Endothelial cell (in vitro differentiated cells): ENCODE results near the gene PARK7. TPM values are rescaled to one million over a fixed set of nuclear protein-coding genes. Genes with fewer than 3 reads are reported as not detected.
"Not testable (repeated sequence)": the region's sequence is repeated elsewhere in the genome, so short reads cannot be mapped to it uniquely, and the experiment has no call there.

Source experiments
- DNase-seq: peaks from one replicate; pipeline ENCODE4 v3.0.0; 2021; ENCODE audit warnings: low spot score
- H3K27ac Mint-ChIP-seq: one replicate; pipeline ENCODE4 v1.8.0; 2021; ENCODE audit warnings: mixed read lengths, inconsistent platforms; ENCODE audit not compliant: unreplicated experiment
- H3K27me3 Mint-ChIP-seq: one replicate; pipeline ENCODE4 v1.8.0; 2021; ENCODE audit warnings: mild to moderate bottlenecking, moderate library complexity, mixed read lengths, inconsistent platforms; ENCODE audit not compliant: unreplicated experiment
- H3K36me3 Mint-ChIP-seq: one replicate; pipeline ENCODE4 v1.8.0; 2021; ENCODE audit warnings: mild to moderate bottlenecking, low read depth, mixed read lengths, inconsistent platforms; ENCODE audit not compliant: unreplicated experiment
- H3K4me1 Mint-ChIP-seq: one replicate; pipeline ENCODE4 v1.8.0; 2021; ENCODE audit warnings: mild to moderate bottlenecking, mixed read lengths, inconsistent platforms; ENCODE audit not compliant: unreplicated experiment
- H3K4me3 Mint-ChIP-seq: one replicate; pipeline ENCODE4 v1.8.0; 2021; ENCODE audit warnings: mild to moderate bottlenecking, mixed read lengths, inconsistent platforms; ENCODE audit not compliant: unreplicated experiment
- H3K9me3 Mint-ChIP-seq: one replicate; pipeline ENCODE4 v1.8.0; 2021; ENCODE audit warnings: mixed read lengths, inconsistent platforms; ENCODE audit not compliant: unreplicated experiment
- total RNA-seq: library from RNA; stranded (reverse); fragmentation: NEBNext Ultra II Directional; extraction: Animal tissue kit (Norgen Biotek cat#: 25700); gene quantifications from one replicate; pipeline ENCODE4 v1.2.1, GENCODE V29; 2021; ENCODE audit not compliant: unreplicated experiment
- TF ChIP-seq, protein P1 (sequence below): fragments of 200-600 bp; sonication (generic); IDR thresholded peaks from one replicate; pipeline ENCODE4 v1.5.0; 2021; ENCODE audit warnings: antibody characterized with exemption; ENCODE audit not compliant: unreplicated experiment

Gene PARK7
- total RNA-seq, 1 donor from 2014 or later = 223 TPM

- Mint-ChIP-seq H3K36me3 (peaks cover 8% of the 10 kb centered on the region), H3K4me3 (peak overlapping the region; percentile 94), H3K4me1 (peaks cover 20% of the 10 kb centered on the region), H3K27me3 (no peaks in the 10 kb centered on the region), H3K27ac (no peak overlapping the region), H3K9me3 (no peaks in the 10 kb centered on the region)
- TF ChIP-seq, protein P1, sequence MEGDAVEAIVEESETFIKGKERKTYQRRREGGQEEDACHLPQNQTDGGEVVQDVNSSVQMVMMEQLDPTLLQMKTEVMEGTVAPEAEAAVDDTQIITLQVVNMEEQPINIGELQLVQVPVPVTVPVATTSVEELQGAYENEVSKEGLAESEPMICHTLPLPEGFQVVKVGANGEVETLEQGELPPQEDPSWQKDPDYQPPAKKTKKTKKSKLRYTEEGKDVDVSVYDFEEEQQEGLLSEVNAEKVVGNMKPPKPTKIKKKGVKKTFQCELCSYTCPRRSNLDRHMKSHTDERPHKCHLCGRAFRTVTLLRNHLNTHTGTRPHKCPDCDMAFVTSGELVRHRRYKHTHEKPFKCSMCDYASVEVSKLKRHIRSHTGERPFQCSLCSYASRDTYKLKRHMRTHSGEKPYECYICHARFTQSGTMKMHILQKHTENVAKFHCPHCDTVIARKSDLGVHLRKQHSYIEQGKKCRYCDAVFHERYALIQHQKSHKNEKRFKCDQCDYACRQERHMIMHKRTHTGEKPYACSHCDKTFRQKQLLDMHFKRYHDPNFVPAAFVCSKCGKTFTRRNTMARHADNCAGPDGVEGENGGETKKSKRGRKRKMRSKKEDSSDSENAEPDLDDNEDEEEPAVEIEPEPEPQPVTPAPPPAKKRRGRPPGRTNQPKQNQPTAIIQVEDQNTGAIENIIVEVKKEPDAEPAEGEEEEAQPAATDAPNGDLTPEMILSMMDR = no peak
- no peak for DNase-seq
Observed at GRCh38 chr1:7962636-7963377, 1.3 kb downstream of the PARK7 start.

- not testable (repeated sequence) for H3K27ac Mint-ChIP-seq, H3K27me3 Mint-ChIP-seq, H3K36me3 Mint-ChIP-seq, DNase-seq, H3K4me3 Mint-ChIP-seq, H3K9me3 Mint-ChIP-seq
- peaks cover 20% of the 10 kb centered on the region for H3K4me1 Mint-ChIP-seq
Observed at GRCh38 chr1:7963378-7963730, 1.8 kb downstream of the PARK7 start.

DNA sequence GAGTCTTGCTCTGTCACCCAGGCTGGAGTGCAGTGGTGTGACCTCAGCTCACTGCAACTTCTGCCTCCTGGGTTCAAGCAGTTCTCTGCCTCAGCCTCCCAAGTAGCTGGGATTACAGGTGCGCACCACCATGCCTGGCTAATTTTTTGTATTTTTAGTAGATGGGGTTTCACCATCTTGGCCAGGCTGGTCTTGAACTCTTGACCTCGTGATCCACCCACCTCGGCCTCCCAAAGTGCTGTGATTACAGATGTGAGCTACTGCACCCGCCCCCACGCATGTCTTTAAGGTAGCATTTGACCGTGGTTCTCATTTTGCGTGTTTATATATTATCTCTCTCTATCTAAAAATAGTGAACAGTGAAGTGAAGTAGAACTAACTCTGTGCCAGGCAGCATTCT lies 2.3 kb downstream of the PARK7 start:
- DNase-seq, H3K4me3 Mint-ChIP-seq, H3K36me3 Mint-ChIP-seq, H3K27ac Mint-ChIP-seq, H3K9me3 Mint-ChIP-seq, H3K27me3 Mint-ChIP-seq: not testable (repeated sequence)
- H3K4me1 Mint-ChIP-seq = peaks cover 20% of the 10 kb centered on the region

DNA sequence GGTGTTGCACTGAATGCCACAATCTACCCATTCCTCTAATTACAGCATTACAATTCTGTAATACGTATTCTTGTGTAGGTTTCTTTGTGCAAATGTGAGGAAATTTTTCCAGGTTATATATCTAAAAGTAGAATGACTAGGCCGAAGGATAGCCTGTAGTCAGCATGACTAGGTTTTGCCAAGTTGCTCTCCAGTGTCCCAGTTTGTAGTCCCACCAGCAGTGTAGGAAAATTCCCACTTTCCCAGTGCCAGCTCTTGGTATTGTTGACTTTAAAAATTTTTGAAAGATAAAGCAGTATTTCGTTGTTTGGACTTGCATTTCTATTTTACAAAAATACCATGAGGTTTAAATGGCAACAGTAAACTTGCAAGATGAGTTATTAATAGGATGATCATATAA lies 3.0 kb downstream of the PARK7 start:
- peaks cover 14% of the 10 kb centered on the region for H3K36me3 Mint-ChIP-seq
- no peak overlapping the region for H3K27ac Mint-ChIP-seq
- no peak overlapping the region for H3K4me3 Mint-ChIP-seq
- no peak for DNase-seq
- H3K4me1 Mint-ChIP-seq = peaks cover 20% of the 10 kb centered on the region
- no peaks in the 10 kb centered on the region for H3K9me3 Mint-ChIP-seq
- TF ChIP-seq, protein P1 = no peak
- no peaks in the 10 kb centered on the region for H3K27me3 Mint-ChIP-seq

DNA sequence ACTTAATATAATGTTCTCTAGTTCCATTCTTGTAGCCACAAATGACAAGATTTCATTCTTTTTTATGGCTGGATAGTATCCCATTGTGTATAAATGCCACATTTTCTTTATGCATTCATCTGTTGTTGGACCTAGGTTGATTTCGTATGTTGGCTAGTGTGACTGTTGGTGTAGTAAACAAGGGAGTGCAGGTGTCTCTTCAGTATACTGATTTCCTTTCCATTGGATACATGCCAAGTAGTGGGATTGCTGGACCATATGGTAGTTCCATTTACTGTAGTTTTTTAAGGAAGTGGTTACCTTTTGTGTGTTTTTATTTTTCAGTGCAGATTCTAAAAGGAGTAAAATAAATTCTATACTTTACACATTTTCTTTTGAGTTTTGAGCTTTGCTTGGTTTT lies 5.7 kb downstream of the PARK7 start:
- no peak for DNase-seq
- peaks cover 30% of the 10 kb centered on the region for H3K36me3 Mint-ChIP-seq
- peaks cover 5% of the 10 kb centered on the region for H3K4me1 Mint-ChIP-seq
- H3K27ac Mint-ChIP-seq = no peak overlapping the region
- no peaks in the 10 kb centered on the region for H3K9me3 Mint-ChIP-seq
- TF ChIP-seq, protein P1 = no peak
- no peak overlapping the region for H3K4me3 Mint-ChIP-seq
- no peaks in the 10 kb centered on the region for H3K27me3 Mint-ChIP-seq

DNA sequence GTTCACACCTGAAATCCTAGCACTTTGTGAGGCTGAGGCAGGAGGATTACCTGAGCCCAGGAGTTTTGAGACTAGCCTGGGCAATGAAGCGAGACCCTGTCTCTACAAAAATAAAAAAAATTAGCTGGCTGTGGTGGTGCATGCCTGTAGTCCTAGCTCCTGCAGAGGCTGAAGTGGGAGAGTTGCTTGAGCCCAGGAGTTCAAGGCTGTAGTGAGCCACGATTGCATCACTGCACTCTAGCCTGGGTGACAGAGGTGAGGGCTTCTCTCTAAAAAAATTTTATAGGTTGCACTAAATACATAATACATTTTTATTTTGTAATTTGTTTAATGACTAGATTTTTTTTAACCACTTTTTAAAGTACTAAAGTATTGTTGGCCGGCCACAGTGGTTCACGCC lies 6.1 kb downstream of the PARK7 start:
- Mint-ChIP-seq H3K9me3 (no peaks in the 10 kb centered on the region), H3K4me1 (peaks cover 2% of the 10 kb centered on the region), H3K36me3 (peaks cover 30% of the 10 kb centered on the region), H3K4me3 (no peak overlapping the region), H3K27me3 (no peaks in the 10 kb centered on the region), H3K27ac (no peak overlapping the region)
- TF ChIP-seq, protein P1 = no peak
- DNase-seq = no peak
